CD4-positive, CD25-positive, alpha-beta regulatory T cell (primary cell): ENCODE measurements around the gene CLCN6. TPM values are rescaled to one million over a fixed set of nuclear protein-coding genes. Genes with fewer than 3 reads are reported as not detected.
A peak's percentile ranks its signal among the peaks of the same experiment; 100 is the strongest.

Source experiments
- ATAC-seq, 2 donors: fragments of 150-1000 bp; cut with Tn5 transposase; one replicate each; pipeline ENCODE4 v1.10.0; 2021; ENCODE audit warnings: low read depth in 2 of 2, moderate number of reproducible peaks in 2 of 2, moderate library complexity in 1 of 2
- DNase-seq, 3 donors: peaks; one replicate each; pipeline versions ENCODE4 v3.0.0 to v3.0.0-alpha.2; 2012 to 2022; ENCODE audit warnings: mixed read lengths in 1 of 3
- H3K27ac ChIP-seq: one replicate; pipeline ENCODE4 v1.7.0; 2013; ENCODE audit warnings: mild to moderate bottlenecking, low read length; ENCODE audit not compliant: insufficient read depth, poor library complexity, severe bottlenecking
- H3K27me3 ChIP-seq: one replicate; pipeline ENCODE4 v1.7.0; 2013; ENCODE audit warnings: low read length; ENCODE audit not compliant: control insufficient read depth, insufficient read depth
- H3K36me3 ChIP-seq: one replicate; pipeline ENCODE4 v1.7.0; 2013; ENCODE audit warnings: mild to moderate bottlenecking, low read length, moderate library complexity; ENCODE audit not compliant: control insufficient read depth, insufficient read depth
- H3K4me1 ChIP-seq: 2 replicates; pipeline ENCODE4 v1.7.0; 2013; ENCODE audit warnings: mild to moderate bottlenecking, low read length; ENCODE audit not compliant: insufficient read depth, control insufficient read depth, poor library complexity, severe bottlenecking
- H3K4me3 ChIP-seq: one replicate; pipeline ENCODE4 v1.7.0; 2013; ENCODE audit warnings: low read depth, mild to moderate bottlenecking, low read length, moderate library complexity
- H3K9me3 ChIP-seq, 2 experiments: 1 replicate in 1 of 2; 2 replicates in 1 of 2; pipeline ENCODE4 v1.7.0; 2013; ENCODE audit warnings: low read length in 2 of 2, mild to moderate bottlenecking in 1 of 2, moderate library complexity in 1 of 2; ENCODE audit not compliant: control insufficient read depth in 2 of 2
- H3K27ac Mint-ChIP-seq, 3 donors: one replicate each; pipeline ENCODE4 v1.8.0; 2020 to 2022; ENCODE audit warnings: mild to moderate bottlenecking in 3 of 3, mixed read lengths in 3 of 3, moderate library complexity in 2 of 3
- H3K27me3 Mint-ChIP-seq: one replicate; pipeline ENCODE4 v1.8.0; 2022; ENCODE audit warnings: mild to moderate bottlenecking, mixed read lengths
- H3K36me3 Mint-ChIP-seq: one replicate; pipeline ENCODE4 v1.8.0; 2020; ENCODE audit warnings: mixed read lengths
- H3K4me1 Mint-ChIP-seq, 4 donors: one replicate each; pipeline ENCODE4 v1.8.0; 2020 to 2022; ENCODE audit warnings: mixed read lengths in 4 of 4, mild to moderate bottlenecking in 1 of 4
- H3K4me3 Mint-ChIP-seq, 4 donors: one replicate each; pipeline ENCODE4 v1.8.0; 2020 to 2022; ENCODE audit warnings: mild to moderate bottlenecking in 4 of 4, mixed read lengths in 4 of 4, moderate library complexity in 3 of 4
- H3K9me3 Mint-ChIP-seq, 7 donors: one replicate each; pipeline ENCODE4 v1.8.0; 2020 to 2022; ENCODE audit warnings: mixed read lengths in 7 of 7, mild to moderate bottlenecking in 3 of 7, moderate library complexity in 2 of 7
- polyA plus RNA-seq, 4 donors: library from polyadenylated mRNA; unstranded; fragments of 300-500 nt; fragmentation: Illumina TruSeq; gene quantifications; one replicate each; pipeline ENCODE4 v1.2.3, GENCODE V29; 2021
- total RNA-seq: library from RNA; stranded (reverse); gene quantifications from one replicate; pipeline ENCODE4 v1.2.3, GENCODE V29; 2022

Gene CLCN6
- total and polyA plus RNA-seq, 5 donors from 2014 or later: 1.6 to 13.5 (median 2.4) TPM

DNA sequence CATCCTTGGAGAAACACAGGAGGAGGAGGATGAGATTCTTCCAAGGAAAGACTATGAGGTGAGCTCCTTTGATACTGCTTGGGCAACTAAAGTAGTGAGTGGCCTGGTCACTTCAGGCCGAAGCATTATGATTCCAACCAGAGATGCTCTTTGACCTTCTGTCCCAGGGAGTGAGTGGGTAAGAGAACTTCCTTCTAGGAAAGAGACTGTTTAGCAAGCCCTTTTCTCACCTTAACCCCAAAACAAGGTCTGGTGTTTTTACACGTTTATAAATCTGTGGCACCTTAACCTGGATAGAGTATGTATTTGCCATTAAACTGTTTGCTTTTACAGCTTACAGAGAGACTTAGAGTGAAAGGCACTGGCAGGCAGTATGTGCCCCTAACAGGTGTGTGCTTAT lies 1.1 kb downstream of the CLCN6 start:
- ATAC-seq: no peak
- H3K27me3 Mint-ChIP-seq: no peaks in the 10 kb centered on the region
- H3K36me3 Mint-ChIP-seq: peaks cover 7% of the 10 kb centered on the region

DNA sequence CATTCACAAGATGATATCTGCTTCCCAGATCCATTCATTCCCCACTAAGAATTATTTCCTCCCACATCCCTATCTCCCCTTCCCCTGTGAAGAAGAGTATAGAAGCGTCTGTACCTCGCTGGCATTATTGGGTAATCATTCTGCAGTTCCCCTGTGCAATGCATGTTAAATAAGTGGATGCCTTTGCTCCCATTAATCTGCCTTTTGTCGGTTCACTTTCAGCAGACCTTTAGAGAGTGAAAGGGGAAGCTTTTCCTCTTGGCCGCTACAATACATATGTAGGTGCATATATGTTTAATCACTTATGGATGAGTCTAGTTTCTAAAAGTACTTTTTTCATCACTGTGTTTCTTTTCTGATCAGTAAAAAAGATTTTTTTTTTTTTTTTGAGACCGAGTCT lies 7.0 kb downstream of the CLCN6 start:
- Histone ChIP-seq H3K9me3 (no peaks in the 10 kb centered on the region), H3K27ac (no peak overlapping the region), H3K36me3 (peaks cover 26% of the 10 kb centered on the region), H3K4me3 (no peak overlapping the region), H3K4me1 (no peaks in the 10 kb centered on the region), H3K27me3 (no peaks in the 10 kb centered on the region)
- ATAC-seq: no peak
- Mint-ChIP-seq H3K36me3 (peaks cover 28% of the 10 kb centered on the region), H3K27ac (peak overlapping the region in 1 of 3 donors; percentile 71), H3K27me3 (no peaks in the 10 kb centered on the region), H3K9me3 (no peaks in the 10 kb centered on the region), H3K4me1 (peaks cover 10 to 17% (median 15%) of the 10 kb centered on the region in 4 donors), H3K4me3 (no peak overlapping the region)
- no peak for DNase-seq

More for the DNA sequence above, 1.1 kb downstream of the CLCN6 start:
- Mint-ChIP-seq H3K4me3 (peak overlapping the region; percentile 98 to 100 (median 100)), H3K27ac (peak overlapping the region in 2 of 3 donors; percentile 96 to 98), H3K4me1 (peaks cover 23 to 59% (median 44%) of the 10 kb centered on the region in 4 donors), H3K9me3 (no peaks in the 10 kb centered on the region)
- Histone ChIP-seq H3K9me3 (no peaks in the 10 kb centered on the region), H3K36me3 (peaks cover 4% of the 10 kb centered on the region), H3K4me1 (peaks cover 48% of the 10 kb centered on the region), H3K27ac (peak overlapping the region; percentile 89), H3K4me3 (peak overlapping the region; percentile 87), H3K27me3 (no peaks in the 10 kb centered on the region)
- no peak for DNase-seq

DNA sequence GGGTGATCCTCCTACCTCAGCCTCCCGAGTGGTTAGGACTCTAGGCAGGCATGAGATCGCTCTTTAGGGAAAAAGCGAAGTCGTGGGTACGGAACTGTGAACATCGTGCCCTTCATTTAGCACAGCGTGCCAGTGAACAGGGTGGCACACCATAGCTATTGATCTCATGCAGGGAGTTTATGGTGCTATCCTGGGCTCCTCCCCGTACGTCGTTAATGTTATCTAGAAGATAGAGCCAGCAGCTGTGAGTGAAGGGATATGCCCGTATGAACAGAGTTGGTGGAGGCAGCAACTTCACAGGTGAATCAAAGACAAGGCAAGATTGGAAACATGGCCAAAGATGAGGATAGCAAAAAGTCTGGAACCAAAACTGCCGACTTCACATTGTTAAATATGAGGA lies 11.2 kb downstream of the CLCN6 start:
- Histone ChIP-seq H3K4me1 (no peaks in the 10 kb centered on the region), H3K27ac (no peak overlapping the region), H3K9me3 (no peaks in the 10 kb centered on the region), H3K27me3 (no peaks in the 10 kb centered on the region), H3K36me3 (peaks cover 40% of the 10 kb centered on the region), H3K4me3 (no peak overlapping the region)
- H3K4me1 Mint-ChIP-seq: peaks cover 5 to 19% (median 7%) of the 10 kb centered on the region in 4 donors
- H3K36me3 Mint-ChIP-seq: peaks cover 30% of the 10 kb centered on the region
- H3K9me3 Mint-ChIP-seq: peaks cover 0 to 2% (median 0%) of the 10 kb centered on the region in 7 donors
- H3K4me3 Mint-ChIP-seq: no peak overlapping the region
- DNase-seq (no peak), ATAC-seq (no peak)
- no peaks in the 10 kb centered on the region for H3K27me3 Mint-ChIP-seq
- H3K27ac Mint-ChIP-seq: no peak overlapping the region

DNA sequence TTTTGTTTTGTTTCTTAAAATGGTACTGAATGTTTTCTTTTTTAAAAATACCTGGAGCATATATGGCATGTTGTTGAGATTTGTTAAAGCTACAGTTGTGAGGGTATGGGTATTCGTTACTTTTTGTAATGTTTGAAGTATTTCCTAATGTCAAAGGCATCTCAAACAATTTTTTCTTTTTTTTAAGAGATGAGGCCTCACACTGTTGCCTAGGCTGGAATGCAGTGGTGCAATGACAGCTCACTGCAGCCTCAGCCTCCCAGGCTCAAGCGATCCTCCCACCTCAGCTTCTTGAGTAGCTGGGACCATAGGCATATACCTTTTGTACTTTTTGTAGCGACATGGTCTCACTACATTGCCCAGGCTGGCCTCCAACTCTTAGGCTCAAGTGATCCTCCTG lies 16.1 kb downstream of the CLCN6 start:
- Histone ChIP-seq H3K27me3 (no peaks in the 10 kb centered on the region), H3K27ac (no peak overlapping the region), H3K9me3 (no peaks in the 10 kb centered on the region), H3K4me1 (no peaks in the 10 kb centered on the region), H3K36me3 (peaks cover 57% of the 10 kb centered on the region), H3K4me3 (no peak overlapping the region)
- Mint-ChIP-seq H3K27ac (no peak overlapping the region), H3K4me1 (peaks cover 0 to 9% (median 4%) of the 10 kb centered on the region in 4 donors), H3K4me3 (no peak overlapping the region), H3K27me3 (no peaks in the 10 kb centered on the region), H3K36me3 (peaks cover 21% of the 10 kb centered on the region), H3K9me3 (peaks cover 0 to 2% (median 0%) of the 10 kb centered on the region in 7 donors)
- ATAC-seq (no peak), DNase-seq (no peak)

DNA sequence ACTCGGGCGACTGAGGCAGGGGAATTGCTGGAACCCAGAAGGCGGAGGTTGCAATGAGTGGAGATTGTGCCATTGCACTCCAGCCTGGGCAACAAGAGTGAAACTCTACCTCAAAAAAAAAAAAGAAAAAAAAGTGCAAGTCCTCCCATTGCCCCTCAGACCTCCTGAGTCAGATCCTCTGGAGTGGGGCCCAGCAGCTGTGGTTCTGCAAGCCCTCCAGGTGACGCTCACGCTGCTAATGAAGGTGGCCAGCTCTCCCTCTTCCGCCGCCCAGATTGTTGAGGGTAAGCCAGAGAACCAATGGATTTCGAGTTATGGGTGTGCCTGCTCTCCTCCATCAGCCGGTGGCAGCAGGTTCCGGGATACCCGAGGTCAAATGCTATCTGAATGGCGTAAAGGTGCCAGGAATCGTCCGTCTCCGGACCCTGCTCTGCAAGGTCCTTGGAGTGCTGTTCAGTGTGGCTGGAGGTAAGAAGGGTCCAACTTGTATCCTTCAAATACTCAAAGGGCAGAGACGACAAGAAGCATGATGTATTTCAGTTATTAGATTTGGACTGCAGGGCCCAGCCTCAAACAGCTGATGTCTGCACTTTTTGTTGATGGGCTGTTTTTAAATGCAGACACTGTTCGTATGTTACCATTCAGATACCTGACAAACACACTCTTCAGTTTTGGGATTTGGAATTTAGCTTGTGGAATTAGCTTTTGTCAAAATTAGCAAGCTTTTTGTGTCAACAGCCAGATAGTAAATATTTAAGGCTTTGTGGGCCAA lies 17.6 kb downstream of the CLCN6 start:
- Mint-ChIP-seq H3K27ac (no peak overlapping the region), H3K36me3 (peaks cover 17% of the 10 kb centered on the region), H3K9me3 (peaks cover 0 to 2% (median 0%) of the 10 kb centered on the region in 7 donors), H3K4me1 (peaks cover 0 to 9% (median 3%) of the 10 kb centered on the region in 4 donors), H3K4me3 (no peak overlapping the region), H3K27me3 (no peaks in the 10 kb centered on the region)
- Histone ChIP-seq H3K4me3 (no peak overlapping the region), H3K4me1 (no peaks in the 10 kb centered on the region), H3K36me3 (peaks cover 54% of the 10 kb centered on the region), H3K27me3 (no peaks in the 10 kb centered on the region), H3K9me3 (no peaks in the 10 kb centered on the region), H3K27ac (no peak overlapping the region)
- no peak for DNase-seq
- no peak for ATAC-seq

DNA sequence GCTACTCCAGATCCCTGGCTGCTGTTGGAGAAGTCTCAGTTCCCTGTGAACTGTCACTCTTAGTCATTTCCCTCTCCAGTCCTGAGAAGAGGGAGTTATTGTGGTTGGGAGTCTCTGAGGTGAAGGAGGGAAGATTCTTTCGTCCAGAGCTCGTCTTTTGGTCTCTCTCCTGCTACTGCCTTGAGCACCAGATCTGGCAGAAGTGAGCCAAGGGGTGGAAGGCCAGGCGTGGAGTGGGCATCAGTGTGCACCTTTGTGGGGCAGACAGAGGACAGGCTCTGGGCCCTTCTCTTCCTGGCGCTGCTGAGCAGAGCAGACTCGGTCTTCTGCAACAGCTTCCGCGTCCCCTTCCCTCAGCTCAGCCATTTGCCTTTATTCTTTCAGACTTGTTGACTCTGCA lies 19.1 kb downstream of the CLCN6 start:
- no peak overlapping the region for H3K27ac ChIP-seq
- no peaks in the 10 kb centered on the region for H3K9me3 ChIP-seq
- Mint-ChIP-seq H3K4me1 (peaks cover 0 to 2% (median 0%) of the 10 kb centered on the region in 4 donors), H3K27ac (no peak overlapping the region), H3K4me3 (no peak overlapping the region), H3K27me3 (no peaks in the 10 kb centered on the region), H3K9me3 (no peaks in the 10 kb centered on the region), H3K36me3 (peaks cover 13% of the 10 kb centered on the region)
- no peaks in the 10 kb centered on the region for H3K4me1 ChIP-seq
- no peak for DNase-seq
- H3K4me3 ChIP-seq: no peak overlapping the region
- no peak for ATAC-seq
- H3K36me3 ChIP-seq: peaks cover 57% of the 10 kb centered on the region
- H3K27me3 ChIP-seq: no peaks in the 10 kb centered on the region

DNA sequence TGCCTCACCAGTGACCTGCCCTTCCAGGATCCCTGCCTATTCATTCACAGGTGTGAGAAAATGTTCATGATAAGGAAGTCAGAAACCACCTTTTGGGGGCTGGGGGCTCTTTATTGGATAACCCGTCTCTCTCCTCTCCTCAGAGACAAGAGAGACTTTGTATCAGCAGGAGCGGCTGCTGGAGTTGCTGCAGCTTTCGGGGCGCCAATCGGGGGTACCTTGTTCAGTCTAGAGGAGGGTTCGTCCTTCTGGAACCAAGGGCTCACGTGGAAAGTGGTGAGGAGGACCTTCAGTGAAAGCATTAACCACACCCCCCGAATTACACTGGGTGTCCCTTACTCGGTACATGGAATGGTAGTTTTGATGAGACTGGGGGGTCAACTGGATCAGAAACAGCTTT lies 21.0 kb downstream of the CLCN6 start:
- Mint-ChIP-seq H3K4me1 (peaks cover 0 to 2% (median 0%) of the 10 kb centered on the region in 4 donors), H3K36me3 (peaks cover 14% of the 10 kb centered on the region), H3K27ac (no peak overlapping the region), H3K9me3 (no peaks in the 10 kb centered on the region), H3K27me3 (no peaks in the 10 kb centered on the region), H3K4me3 (no peak overlapping the region)
- Histone ChIP-seq H3K4me1 (no peaks in the 10 kb centered on the region), H3K9me3 (no peaks in the 10 kb centered on the region), H3K27me3 (no peaks in the 10 kb centered on the region), H3K27ac (no peak overlapping the region), H3K36me3 (peaks cover 61% of the 10 kb centered on the region), H3K4me3 (no peak overlapping the region)
- DNase-seq: no peak
- ATAC-seq: no peak

DNA sequence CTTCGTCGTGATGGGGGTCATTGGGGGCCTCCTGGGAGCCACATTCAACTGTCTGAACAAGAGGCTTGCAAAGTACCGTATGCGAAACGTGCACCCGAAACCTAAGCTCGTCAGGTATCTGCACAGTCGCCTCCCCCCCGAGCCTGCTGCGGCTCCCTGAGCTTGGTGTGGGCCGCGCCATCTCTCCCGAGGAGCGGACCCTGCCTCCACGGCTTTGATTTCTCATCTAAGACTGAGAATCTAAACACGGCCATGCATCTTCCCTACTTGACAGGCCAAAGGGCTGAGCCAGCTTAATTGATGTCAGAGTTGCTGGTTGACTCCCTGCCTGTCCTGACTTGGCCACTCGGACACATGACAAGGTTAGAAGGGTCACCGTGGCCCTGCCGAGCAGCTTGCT lies 22.5 kb downstream of the CLCN6 start:
- Histone ChIP-seq H3K36me3 (peaks cover 67% of the 10 kb centered on the region), H3K9me3 (no peaks in the 10 kb centered on the region), H3K27me3 (no peaks in the 10 kb centered on the region), H3K4me3 (no peak overlapping the region), H3K4me1 (no peaks in the 10 kb centered on the region), H3K27ac (no peak overlapping the region)
- DNase-seq (no peak), ATAC-seq (no peak)
- H3K9me3 Mint-ChIP-seq: no peaks in the 10 kb centered on the region
- H3K4me1 Mint-ChIP-seq: peaks cover 0 to 2% (median 0%) of the 10 kb centered on the region in 4 donors
- H3K27me3 Mint-ChIP-seq: no peaks in the 10 kb centered on the region
- H3K36me3 Mint-ChIP-seq: peaks cover 20% of the 10 kb centered on the region
- H3K4me3 Mint-ChIP-seq: no peak overlapping the region
- no peak overlapping the region for H3K27ac Mint-ChIP-seq
